ENCODE measurements around the gene MAOA.

- TF ChIP-seq CTCF (IDR thresholded peaks at IDR 0.05), result no peak
- no peak for TF ChIP-seq POLR2A (IDR thresholded peaks at IDR 0.05)
These were observed 24.3 kb upstream of the MAOA start for GRCh38 chrX:43631841-43632240.
